Measurements from ENCODE around the gene CA7.
"Not testable (repeated sequence)": the region's sequence is repeated elsewhere in the genome, so short reads cannot be mapped to it uniquely, and the experiment has no call there.

Gene CA7

DNA sequence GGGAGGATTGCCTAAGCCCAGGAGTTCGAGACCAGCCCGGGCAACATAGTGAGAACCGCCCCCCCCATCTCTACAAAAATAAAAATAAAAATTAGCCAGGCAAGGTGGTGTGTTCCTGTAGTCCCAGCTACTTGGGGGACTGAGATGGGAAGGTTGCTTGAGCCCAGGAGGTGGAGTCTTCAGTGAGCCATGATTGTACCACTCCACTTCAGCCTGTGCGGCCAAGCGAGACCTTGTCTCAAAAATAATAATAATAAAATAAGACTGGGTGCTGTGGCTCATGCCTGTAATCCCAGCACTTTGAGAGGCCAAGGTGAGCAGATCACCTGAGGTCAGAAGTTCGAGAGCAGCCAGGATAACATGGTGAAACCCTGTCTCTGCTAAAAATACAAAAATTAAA, 47.6 kb downstream of the CA7 start:
- no peak for DNase-seq (ENCODE audit: low read depth)
- no peak overlapping the region for H3K4me3 ChIP-seq (ENCODE audit: low read depth, low read length)
- TF ChIP-seq, protein P1, sequence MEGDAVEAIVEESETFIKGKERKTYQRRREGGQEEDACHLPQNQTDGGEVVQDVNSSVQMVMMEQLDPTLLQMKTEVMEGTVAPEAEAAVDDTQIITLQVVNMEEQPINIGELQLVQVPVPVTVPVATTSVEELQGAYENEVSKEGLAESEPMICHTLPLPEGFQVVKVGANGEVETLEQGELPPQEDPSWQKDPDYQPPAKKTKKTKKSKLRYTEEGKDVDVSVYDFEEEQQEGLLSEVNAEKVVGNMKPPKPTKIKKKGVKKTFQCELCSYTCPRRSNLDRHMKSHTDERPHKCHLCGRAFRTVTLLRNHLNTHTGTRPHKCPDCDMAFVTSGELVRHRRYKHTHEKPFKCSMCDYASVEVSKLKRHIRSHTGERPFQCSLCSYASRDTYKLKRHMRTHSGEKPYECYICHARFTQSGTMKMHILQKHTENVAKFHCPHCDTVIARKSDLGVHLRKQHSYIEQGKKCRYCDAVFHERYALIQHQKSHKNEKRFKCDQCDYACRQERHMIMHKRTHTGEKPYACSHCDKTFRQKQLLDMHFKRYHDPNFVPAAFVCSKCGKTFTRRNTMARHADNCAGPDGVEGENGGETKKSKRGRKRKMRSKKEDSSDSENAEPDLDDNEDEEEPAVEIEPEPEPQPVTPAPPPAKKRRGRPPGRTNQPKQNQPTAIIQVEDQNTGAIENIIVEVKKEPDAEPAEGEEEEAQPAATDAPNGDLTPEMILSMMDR (IDR thresholded peaks at IDR 0.05; ENCODE audit: low read depth, low read length), result no peak
- no peak for TF ChIP-seq MYC (IDR thresholded peaks at IDR 0.05; ENCODE audit: low read depth, low read length)
- TF ChIP-seq POLR2A (IDR thresholded peaks at IDR 0.05; ENCODE audit: extremely low read depth, insufficient read length), result no peak
- TF ChIP-seq, protein P2, sequence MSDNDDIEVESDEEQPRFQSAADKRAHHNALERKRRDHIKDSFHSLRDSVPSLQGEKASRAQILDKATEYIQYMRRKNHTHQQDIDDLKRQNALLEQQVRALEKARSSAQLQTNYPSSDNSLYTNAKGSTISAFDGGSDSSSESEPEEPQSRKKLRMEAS (IDR thresholded peaks at IDR 0.05; ENCODE audit: low read depth, low read length), result no peak

DNA sequence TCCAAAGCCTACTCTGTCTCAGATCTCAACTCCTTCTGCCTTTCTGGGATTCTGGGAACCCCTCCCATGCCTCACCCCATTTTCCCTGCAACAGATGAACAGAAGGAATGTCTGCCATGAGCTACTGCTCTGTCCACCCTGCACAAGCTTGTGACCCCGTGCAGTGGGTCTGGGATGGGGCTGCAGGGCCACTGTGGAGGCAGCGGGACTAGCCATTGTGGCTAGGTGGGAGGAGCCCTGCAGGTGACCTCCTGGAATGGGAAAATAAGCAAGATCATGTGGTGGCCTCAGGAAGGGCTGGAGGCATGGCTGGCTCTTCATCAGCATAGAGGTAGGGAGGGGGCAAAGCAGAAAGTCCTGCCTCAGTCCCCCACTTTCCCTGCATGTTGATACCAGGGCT, 49.8 kb downstream of the CA7 start:
- no peak for TF ChIP-seq POLR2A (IDR thresholded peaks at IDR 0.05; ENCODE audit: extremely low read depth, insufficient read length)
- TF ChIP-seq MYC (IDR thresholded peaks at IDR 0.05; ENCODE audit: low read depth, low read length), result no peak
- TF ChIP-seq, protein P2 (IDR thresholded peaks at IDR 0.05; ENCODE audit: low read depth, low read length), result no peak
- TF ChIP-seq, protein P1 (IDR thresholded peaks at IDR 0.05; ENCODE audit: low read depth, low read length), result no peak
- DNase-seq (ENCODE audit: low read depth), result no peak
- no peak overlapping the region for H3K4me3 ChIP-seq (ENCODE audit: low read depth, low read length)

DNA sequence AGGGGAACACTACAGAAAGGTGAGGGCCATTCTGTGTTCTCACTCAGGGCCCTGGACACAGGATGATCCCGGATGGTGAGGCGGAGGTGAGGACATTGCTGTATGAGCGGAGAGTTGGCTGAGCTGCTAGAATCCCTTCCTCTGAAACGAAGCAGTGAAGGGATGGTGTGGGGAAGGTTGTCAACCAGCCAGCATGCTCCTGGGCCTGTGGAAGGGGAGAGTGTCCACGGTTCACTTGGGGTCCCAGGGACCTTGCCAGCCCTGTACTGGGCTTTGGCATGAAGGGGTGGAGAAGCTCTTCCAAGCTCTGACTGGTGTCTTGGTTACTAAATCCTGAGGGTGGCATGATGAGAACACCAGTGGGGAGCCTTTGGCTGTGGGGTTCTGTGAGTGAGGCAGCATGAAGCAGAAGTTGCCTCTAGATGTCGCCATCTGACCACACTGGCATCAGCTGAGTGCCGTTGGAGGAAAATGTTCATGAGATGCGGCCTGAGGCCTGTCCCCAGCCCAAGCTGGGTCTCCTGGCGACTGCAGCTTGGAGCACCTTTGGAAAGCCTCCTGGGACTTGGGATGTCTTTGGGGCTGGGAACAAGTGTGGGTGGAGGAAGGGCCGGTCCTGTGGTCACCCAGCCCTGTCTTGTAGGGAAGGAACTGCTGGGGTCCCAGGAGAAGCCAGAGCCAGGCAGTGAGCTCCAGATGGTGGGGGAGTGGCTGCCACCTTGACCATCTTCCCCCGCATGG, 50.9 kb downstream of the CA7 start:
- TF ChIP-seq, protein P1 (IDR thresholded peaks at IDR 0.05; ENCODE audit: low read depth, low read length), result peak; percentile 94
- TF ChIP-seq, protein P2 (IDR thresholded peaks at IDR 0.05; ENCODE audit: low read depth, low read length), result no peak
- TF ChIP-seq POLR2A (IDR thresholded peaks at IDR 0.05; ENCODE audit: extremely low read depth, insufficient read length), result no peak
- TF ChIP-seq MYC (IDR thresholded peaks at IDR 0.05; ENCODE audit: low read depth, low read length), result no peak
- H3K4me3 ChIP-seq (ENCODE audit: low read depth, low read length), result no peak overlapping the region
- DNase-seq (ENCODE audit: low read depth), result peak; percentile 82

DNA sequence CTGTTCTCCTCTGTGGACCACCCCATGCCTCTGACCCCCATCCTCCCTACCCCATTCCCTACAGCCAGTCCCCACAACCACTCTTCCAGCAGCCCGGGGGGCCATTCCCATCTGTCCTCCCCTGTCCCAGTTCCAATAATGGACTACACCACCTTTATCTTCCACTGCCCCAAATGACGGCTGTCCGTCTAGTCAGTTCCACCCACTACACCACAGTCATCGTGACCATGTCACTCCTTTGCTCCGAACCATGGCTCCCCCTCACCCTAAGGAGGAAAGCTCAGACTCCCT, 51.4 kb downstream of the CA7 start:
- no peak for DNase-seq (ENCODE audit: low read depth)
- TF ChIP-seq, protein P2 (IDR thresholded peaks at IDR 0.05; ENCODE audit: low read depth, low read length), result no peak
- no peak for TF ChIP-seq MYC (IDR thresholded peaks at IDR 0.05; ENCODE audit: low read depth, low read length)
- no peak for TF ChIP-seq POLR2A (IDR thresholded peaks at IDR 0.05; ENCODE audit: extremely low read depth, insufficient read length)
- TF ChIP-seq, protein P1 (IDR thresholded peaks at IDR 0.05; ENCODE audit: low read depth, low read length), result no peak
- no peak overlapping the region for H3K4me3 ChIP-seq (ENCODE audit: low read depth, low read length)

DNA sequence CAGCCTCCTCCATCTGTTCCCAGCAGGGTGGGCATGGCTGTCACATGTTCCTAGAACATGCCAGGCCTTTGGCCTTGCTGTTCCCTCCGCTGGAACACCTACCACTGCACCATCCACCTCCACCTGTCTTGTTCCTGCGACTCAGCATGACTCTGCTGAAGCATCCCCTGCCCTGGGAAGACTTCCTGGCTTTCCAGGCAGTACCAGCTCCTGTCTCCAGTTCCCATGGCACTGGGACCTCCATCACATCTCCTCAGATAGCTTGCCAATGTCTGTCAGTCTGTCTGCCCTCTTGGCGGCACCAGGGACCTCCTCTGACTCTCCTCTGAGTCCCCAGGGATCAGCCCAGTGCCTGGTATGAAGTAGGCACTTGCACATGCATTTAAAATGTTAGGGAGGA, 51.8 kb downstream of the CA7 start:
- DNase-seq (ENCODE audit: low read depth), result no peak
- TF ChIP-seq, protein P1 (IDR thresholded peaks at IDR 0.05; ENCODE audit: low read depth, low read length), result no peak
- TF ChIP-seq POLR2A (IDR thresholded peaks at IDR 0.05; ENCODE audit: extremely low read depth, insufficient read length), result no peak
- TF ChIP-seq MYC (IDR thresholded peaks at IDR 0.05; ENCODE audit: low read depth, low read length), result no peak
- TF ChIP-seq, protein P2 (IDR thresholded peaks at IDR 0.05; ENCODE audit: low read depth, low read length), result no peak
- no peak overlapping the region for H3K4me3 ChIP-seq (ENCODE audit: low read depth, low read length)

DNA sequence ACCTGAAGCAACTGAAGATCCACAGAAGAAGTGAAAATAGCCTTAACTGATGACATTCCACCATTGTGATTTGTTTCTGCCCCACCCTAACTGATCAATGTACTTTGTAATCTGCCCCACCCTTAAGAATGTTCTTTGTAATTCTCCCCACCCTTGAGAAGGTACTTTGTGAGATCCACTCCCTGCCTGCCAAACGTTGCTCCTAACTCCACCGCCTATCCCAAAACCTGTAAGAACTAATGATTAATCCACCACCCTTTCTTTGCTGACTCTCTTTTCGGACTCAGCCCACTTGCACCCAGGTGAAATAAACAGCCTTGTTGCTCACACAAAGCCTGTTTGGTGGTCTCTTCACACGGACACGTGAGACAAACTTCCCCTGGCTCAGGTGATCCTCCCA, 52.5 kb downstream of the CA7 start:
- not testable (repeated sequence) for H3K4me3 ChIP-seq (ENCODE audit: low read depth, low read length); DNase-seq (ENCODE audit: low read depth)

Measured in NB4 (cell line).